H1 (cell line): Measurements from ENCODE around the gene BOLA3. TPM values are rescaled to one million over a fixed set of nuclear protein-coding genes. Genes with fewer than 3 reads are reported as not detected.

Experiments used
- CTCF ChIA-PET: fragments of 300-600 bp; sonication (Branson Sonifier 250); formaldehyde crosslinking; loops from one replicate; lab custom pipeline; 2021; ENCODE audit not compliant: partially characterized antibody; lab: Charles Lee
- POLR2A ChIA-PET: fragments of 300-600 bp; sonication (Branson Sonifier 250); formaldehyde crosslinking; loops from one replicate; lab custom pipeline; 2021; ENCODE audit warnings: inconsistent platforms; ENCODE audit not compliant: partially characterized antibody; lab: Charles Lee
- DNase-seq, 2 experiments: peaks; one replicate each; pipeline versions ENCODE4 v3.0.0 to v3.0.0-alpha.2; 2010 to 2022; ENCODE audit warnings: low spot score in 2 of 2, low read depth in 1 of 2, mixed read lengths in 1 of 2
- FAIRE-seq: peaks from 2 replicates; lab custom pipeline; 2011; peaks lifted over from hg19 to GRCh38; lab: Jason Lieb, UNC
- H2AFZ ChIP-seq: 2 replicates; pipeline ENCODE4 v1.8.1; 2012; ENCODE audit warnings: low read length, inconsistent platforms
- H2AK5ac ChIP-seq: 2 replicates; pipeline ENCODE4 v1.6.1; 2013; ENCODE audit warnings: low read depth, low read length
- H2BK120ac ChIP-seq: replicated peaks from 2 replicates; pipeline ENCODE3; 2013; ENCODE audit warnings: low read depth, low read length, inconsistent platforms
- H2BK12ac ChIP-seq: 2 replicates; pipeline ENCODE4 v1.6.1; 2013; ENCODE audit warnings: low read depth, low read length
- H2BK15ac ChIP-seq: 2 replicates; pipeline ENCODE4 v1.6.1; 2013; ENCODE audit warnings: low read length
- H2BK20ac ChIP-seq: 2 replicates; pipeline ENCODE4 v1.6.1; 2013; ENCODE audit warnings: low read length
- H2BK5ac ChIP-seq: 2 replicates; pipeline ENCODE4 v1.6.1; 2013; ENCODE audit warnings: low read depth, low read length
- H3K14ac ChIP-seq: 2 replicates; pipeline ENCODE4 v1.6.1; 2013; ENCODE audit warnings: inconsistent platforms; ENCODE audit not compliant: insufficient read length
- H3K18ac ChIP-seq: 2 replicates; pipeline ENCODE4 v1.6.1; 2013; ENCODE audit warnings: low read length; ENCODE audit errors: extremely low read depth
- H3K23ac ChIP-seq: 2 replicates; pipeline ENCODE4 v1.6.1; 2013; ENCODE audit warnings: inconsistent platforms; ENCODE audit not compliant: insufficient read length
- H3K23me2 ChIP-seq: 2 replicates; pipeline ENCODE4 v1.6.1; 2013; ENCODE audit warnings: low read depth, low read length
- H3K27ac ChIP-seq: 2 replicates; pipeline ENCODE4 v1.6.1; 2011; ENCODE audit warnings: low read depth, low read length, inconsistent platforms
- H3K27me3 ChIP-seq, 4 experiments: replicated peaks in 1 of 4; 1 replicate in 1 of 4; 2 replicates in 3 of 4; pipeline versions ENCODE4 v1.6.1 to v1.8.1; 2011 to 2013; ENCODE audit warnings: low read length in 3 of 4, mild to moderate bottlenecking in 3 of 4, inconsistent platforms in 2 of 4, mixed read lengths in 2 of 4, moderate library complexity in 1 of 4; ENCODE audit not compliant: control insufficient read depth in 3 of 4, insufficient read depth in 3 of 4; ENCODE audit errors: extremely low read depth in 1 of 4
- H3K36me3 ChIP-seq, 4 experiments: 2 replicates each; pipeline versions ENCODE4 v1.6.1 to v1.8.1; 2011 to 2013; ENCODE audit warnings: mild to moderate bottlenecking in 4 of 4, low read length in 3 of 4, moderate library complexity in 2 of 4, control low read depth in 1 of 4, inconsistent platforms in 1 of 4; ENCODE audit not compliant: insufficient read depth in 4 of 4, control insufficient read depth in 2 of 4
- H3K4ac ChIP-seq: replicated peaks from 2 replicates; pipeline ENCODE3; 2013; ENCODE audit warnings: low read length, low read depth, mixed read lengths, inconsistent platforms; ENCODE audit not compliant: insufficient read length
- H3K4me1 ChIP-seq, 4 experiments: replicated peaks in 1 of 4; 1 replicate in 1 of 4; 2 replicates in 3 of 4; pipeline versions ENCODE4 v1.6.1 to v1.8.1; 2011 to 2013; ENCODE audit warnings: low read length in 3 of 4, inconsistent platforms in 2 of 4, mixed read lengths in 1 of 4; ENCODE audit not compliant: insufficient read depth in 4 of 4, control insufficient read depth in 3 of 4
- H3K4me2 ChIP-seq, 2 experiments: 2 replicates each; pipeline versions ENCODE4 v1.6.1 to v1.8.1; 2011 to 2013; ENCODE audit warnings: low read depth in 2 of 2, low read length in 2 of 2, control low read depth in 1 of 2, inconsistent platforms in 1 of 2, mild to moderate bottlenecking in 1 of 2; ENCODE audit not compliant: insufficient read depth in 1 of 2
- H3K4me3 ChIP-seq, 4 experiments: fragments of 200-600, 300-600 bp in 1 of 4; sonication (generic), shearing (Covaris generic), sonication (Bioruptor Twin) in 1 of 4; 2 replicates each; pipeline versions ENCODE4 v1.5.1 to v1.8.1; 2011 to 2016; ENCODE audit warnings: low read length in 4 of 4, low read depth in 3 of 4, control low read depth in 2 of 4, inconsistent platforms in 2 of 4, mild to moderate bottlenecking in 2 of 4, mixed read lengths in 1 of 4, moderate library complexity in 1 of 4; ENCODE audit not compliant: insufficient read depth in 2 of 4; ENCODE audit errors: extremely low read depth in 1 of 4
- H3K56ac ChIP-seq: replicated peaks from 2 replicates; pipeline ENCODE3; 2013; ENCODE audit warnings: low read depth, mild to moderate bottlenecking, mixed read lengths, low read length, inconsistent platforms; ENCODE audit not compliant: insufficient read length
- H3K79me1 ChIP-seq: 2 replicates; pipeline ENCODE4 v1.6.1; 2013; ENCODE audit warnings: low read depth, low read length, control low read depth
- H3K79me2 ChIP-seq, 2 experiments: 2 replicates each; pipeline versions ENCODE4 v1.6.1 to v1.8.1; 2012 to 2013; ENCODE audit warnings: low read length in 2 of 2, mild to moderate bottlenecking in 2 of 2, inconsistent platforms in 1 of 2; ENCODE audit not compliant: insufficient read depth in 2 of 2, control insufficient read depth in 1 of 2
- H3K9ac ChIP-seq, 4 experiments: replicated peaks in 1 of 4; 1 replicate in 1 of 4; 2 replicates in 3 of 4; pipeline versions ENCODE4 v1.6.1 to v1.8.1; 2011 to 2013; ENCODE audit warnings: low read depth in 3 of 4, low read length in 3 of 4, control low read depth in 2 of 4, mild to moderate bottlenecking in 2 of 4, moderate library complexity in 2 of 4, inconsistent platforms in 1 of 4; ENCODE audit errors: extremely low read depth in 1 of 4
- H3K9me3 ChIP-seq, 2 experiments: 2 replicates each; pipeline versions ENCODE4 v1.6.1 to v1.8.1; 2012 to 2013; ENCODE audit warnings: mild to moderate bottlenecking in 2 of 2, moderate library complexity in 2 of 2, control low read depth in 1 of 2, inconsistent platforms in 1 of 2, low read depth in 1 of 2, low read length in 1 of 2, mixed read lengths in 1 of 2; ENCODE audit not compliant: insufficient read depth in 2 of 2
- H4K20me1 ChIP-seq, 2 experiments: replicated peaks in 1 of 2; 2 replicates each; pipeline versions ENCODE3 to v1.8.1; 2011 to 2013; ENCODE audit warnings: inconsistent platforms in 2 of 2, low read length in 2 of 2, mild to moderate bottlenecking in 1 of 2; ENCODE audit not compliant: insufficient read depth in 2 of 2, control insufficient read depth in 1 of 2
- H4K5ac ChIP-seq: 2 replicates; pipeline ENCODE4 v1.6.1; 2013; ENCODE audit warnings: low read length, low read depth, mixed read lengths, inconsistent platforms; ENCODE audit not compliant: insufficient read length
- H4K8ac ChIP-seq: 2 replicates; pipeline ENCODE4 v1.8.0; 2013; ENCODE audit warnings: mild to moderate bottlenecking, moderate library complexity, low read length, inconsistent platforms; ENCODE audit not compliant: insufficient read depth; ENCODE audit errors: extremely low read depth
- H4K91ac ChIP-seq: replicated peaks from 2 replicates; pipeline ENCODE3; 2013; ENCODE audit warnings: low read length, mixed read lengths, inconsistent platforms; ENCODE audit not compliant: insufficient read length
- CBX5 ChIP-seq: fragments of 300-800, 300-1000 bp; sonication (generic); IDR thresholded peaks from 2 replicates; pipeline ENCODE4 v1.7.1; 2016; ENCODE audit warnings: antibody characterized with exemption, low read length, low read depth
- EZH2 ChIP-seq: fragments of 200-600 bp; sonication (generic); IDR thresholded peaks from 2 replicates; pipeline ENCODE4 v1.7.1; 2012; ENCODE audit warnings: low read depth, mild to moderate bottlenecking, moderate library complexity, low read length, inconsistent platforms; ENCODE audit not compliant: severe bottlenecking
- GTF2F1 ChIP-seq: IDR thresholded peaks from 2 replicates; pipeline ENCODE4 v1.6.1; 2012; ENCODE audit warnings: low read depth, low read length, improper control_type of control experiment, borderline replicate concordance
- HDAC6 ChIP-seq: IDR thresholded peaks from one replicate; pipeline ENCODE4 v1.7.1; 2012; ENCODE audit warnings: low read depth, mild to moderate bottlenecking, inconsistent platforms, low read length, moderate library complexity
- JUN ChIP-seq: IDR thresholded peaks from 2 replicates; pipeline ENCODE4 v1.6.1; 2011; ENCODE audit warnings: low read depth, mild to moderate bottlenecking, improper control_type of control experiment, low read length
- JUND ChIP-seq: IDR thresholded peaks from 2 replicates; pipeline ENCODE4 v1.6.1; 2011; ENCODE audit warnings: mild to moderate bottlenecking, improper control_type of control experiment, low read length
- KDM1A ChIP-seq: fragments of 200-600, 300-600 bp; sonication (generic); IDR thresholded peaks from 2 replicates; pipeline ENCODE4 v1.7.1; 2016; ENCODE audit warnings: mild to moderate bottlenecking, low read length, borderline replicate concordance
- MAFK ChIP-seq: IDR thresholded peaks from 2 replicates; pipeline ENCODE4 v1.6.1; 2012; ENCODE audit warnings: low read depth, mild to moderate bottlenecking, improper control_type of control experiment, low read length
- SIX5 ChIP-seq: IDR thresholded peaks from 2 replicates; pipeline ENCODE4 v1.6.1; 2011; ENCODE audit warnings: mild to moderate bottlenecking, low read depth, low read length
- SP1 ChIP-seq: IDR thresholded peaks from 2 replicates; pipeline ENCODE4 v1.6.1; 2011; ENCODE audit warnings: low read depth, low read length
- SP2 ChIP-seq: IDR thresholded peaks from 2 replicates; pipeline ENCODE4 v1.6.1; 2012; ENCODE audit warnings: mild to moderate bottlenecking, low read length, inconsistent platforms
- YY1 ChIP-seq: IDR thresholded peaks from 2 replicates; pipeline ENCODE4 v1.6.1; 2011; ENCODE audit warnings: low read depth, mild to moderate bottlenecking, low read length
- WGBS, 2 experiments: shearing (Covaris generic) in 1 of 2; methylation state at CpG; one replicate each; pipeline versions ENCODE4 v1.1.6 to v1.1.7; 2013 to 2015; ENCODE audit warnings: low lambda C conversion rate in 2 of 2, mixed read lengths in 2 of 2, inconsistent platforms in 1 of 2, low coverage in 1 of 2, missing lambda C conversion rate in 1 of 2; ENCODE audit not compliant: insufficient replicate concordance in 2 of 2, insufficient coverage in 1 of 2, insufficient read length in 1 of 2; ENCODE audit errors: extremely low coverage in 1 of 2, missing lambda C conversion rate in 1 of 2; 5-methylcytosine and 5-hydroxymethylcytosine counted together
- polyA plus RNA-seq, 7 experiments: library from polyadenylated mRNA; depleted of rRNA in 3 of 7; stranded (reverse) in 5 of 7; unstranded in 2 of 7; fragments of >200 nt in 5 of 7; fragments of 200-250 nt in 2 of 7; gene quantifications; 1 replicate in 5 of 7; 2 replicates in 1 of 7; 4 replicates in 1 of 7; pipeline versions ENCODE4 v1.2.1 to v1.2.3, GENCODE V29; 2011 to 2013; ENCODE audit warnings: missing spikeins in 2 of 7, mixed read lengths in 2 of 7
- total RNA-seq: library from RNA; stranded (reverse); fragmentation: NEBNext Ultra II Directional; extraction: Animal tissue kit (Norgen Biotek cat#: 25700); gene quantifications from 2 replicates; pipeline ENCODE4 v1.2.1, GENCODE V29; 2021
- TF ChIP-seq, protein P1 (sequence below): IDR thresholded peaks from 2 replicates; pipeline ENCODE4 v1.6.1; 2011; ENCODE audit warnings: low read length, improper control_type of control experiment
- TF ChIP-seq, protein P2 (sequence below): IDR thresholded peaks from 2 replicates; pipeline ENCODE4 v1.6.1; 2012; ENCODE audit warnings: inconsistent platforms

Gene BOLA3
- total and polyA plus RNA-seq, 2 of the 8 experiments (the other 6 are each of a cell fraction or from before 2014, with no cell fraction given): 46.1 to 67.3 TPM

DNA sequence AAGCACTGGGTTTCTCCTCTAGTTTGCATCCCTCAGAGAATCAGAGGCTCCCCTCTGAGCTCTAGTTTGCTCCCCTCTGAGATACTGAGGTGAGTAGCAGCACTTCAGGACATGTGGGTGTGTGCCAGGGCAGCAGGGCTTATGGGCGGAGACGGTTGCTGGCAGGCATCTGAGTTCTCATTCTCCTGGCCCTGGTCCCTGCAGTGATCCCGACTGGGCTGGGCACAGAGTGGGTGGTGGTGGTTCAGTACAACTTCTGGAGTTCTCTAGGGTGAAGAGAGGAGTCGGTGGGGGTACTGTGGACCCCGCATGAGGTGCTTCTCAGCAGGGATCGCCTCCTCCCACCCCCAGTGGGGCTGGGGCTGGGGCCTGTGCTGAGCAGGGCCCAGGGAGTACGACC, 47.9 kb downstream of the BOLA3 start:
- Histone ChIP-seq H3K9ac (no peak overlapping the region), H3K23ac (no peak overlapping the region), H2AK5ac (no peak overlapping the region)
- TF ChIP-seq HDAC6 (no peak), MAFK (no peak), GTF2F1 (no peak), SIX5 (no peak), SP1 (no peak), YY1 (no peak), CBX5 (no peak), EZH2 (no peak), JUN (no peak), SP2 (no peak), JUND (no peak), KDM1A (no peak)
- TF ChIP-seq, protein P1, sequence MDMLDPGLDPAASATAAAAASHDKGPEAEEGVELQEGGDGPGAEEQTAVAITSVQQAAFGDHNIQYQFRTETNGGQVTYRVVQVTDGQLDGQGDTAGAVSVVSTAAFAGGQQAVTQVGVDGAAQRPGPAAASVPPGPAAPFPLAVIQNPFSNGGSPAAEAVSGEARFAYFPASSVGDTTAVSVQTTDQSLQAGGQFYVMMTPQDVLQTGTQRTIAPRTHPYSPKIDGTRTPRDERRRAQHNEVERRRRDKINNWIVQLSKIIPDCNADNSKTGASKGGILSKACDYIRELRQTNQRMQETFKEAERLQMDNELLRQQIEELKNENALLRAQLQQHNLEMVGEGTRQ: no peak
- TF ChIP-seq, protein P2, sequence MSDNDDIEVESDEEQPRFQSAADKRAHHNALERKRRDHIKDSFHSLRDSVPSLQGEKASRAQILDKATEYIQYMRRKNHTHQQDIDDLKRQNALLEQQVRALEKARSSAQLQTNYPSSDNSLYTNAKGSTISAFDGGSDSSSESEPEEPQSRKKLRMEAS: no peak

More for the DNA sequence above, 47.9 kb downstream of the BOLA3 start:
- Histone ChIP-seq H3K23me2 (no peaks in the 10 kb centered on the region; the same call in 1 of the 2 replicates), H3K18ac (no peak overlapping the region), H4K91ac (no peak overlapping the region), H2BK120ac (no peak overlapping the region), H3K27ac (no peak overlapping the region), H3K79me1 (no peaks in the 10 kb centered on the region), H3K56ac (no peak overlapping the region), H3K4me3 (no peak overlapping the region), H4K8ac (no peak overlapping the region), H3K4me1 (no peaks in the 10 kb centered on the region), H3K79me2 (no peaks in the 10 kb centered on the region), H2BK20ac (no peak overlapping the region), H2BK12ac (no peak overlapping the region), H3K9me3 (no peaks in the 10 kb centered on the region), H3K4me2 (no peak overlapping the region), H3K27me3 (no peaks in the 10 kb centered on the region), H4K5ac (no peak overlapping the region), H3K36me3 (peaks cover 9 to 30% (median 26%) of the 10 kb centered on the region in 4 experiments; a peak in 7 of 8 replicates), H4K20me1 (peaks cover 0 to 3% of the 10 kb centered on the region in 2 experiments), H2BK5ac (no peak overlapping the region), H2AFZ (no peak overlapping the region), H2BK15ac (no peak overlapping the region), H3K4ac (no peak overlapping the region), H3K14ac (no peak overlapping the region)
- no peak for FAIRE-seq
- ChIA-PET CTCF (interaction anchor here (0.9 to 2.0 kb wide), 3 partner anchors 20 to 276 kb away, joined by 3 to 9 read pairs (median 3); no protein-coding TSS in a partner anchor), POLR2A (interaction anchor here (1.5 to 1.8 kb wide), 2 partner anchors 10 to 96 kb away, joined by 3 to 7 read pairs; no protein-coding TSS in a partner anchor)
- WGBS, 2 experiments: 87% methylated on average over 7 of the region's 7 CpGs; no CpG with 5 or more reads in 1 of the 2 experiments
- DNase-seq: no peak
